Left lobe of liver (tissue), 2 donors: ENCODE data around the gene GRK1. TPM values are rescaled to one million over a fixed set of nuclear protein-coding genes. Genes with fewer than 3 reads are reported as not detected.
A peak's percentile ranks its signal among the peaks of the same experiment; 100 is the strongest.
"Not testable (repeated sequence)": the region's sequence is repeated elsewhere in the genome, so short reads cannot be mapped to it uniquely, and the experiment has no call there.

Source experiments
- ATAC-seq: fragments of 200-7000 bp; cut with Tn5 transposase; one replicate; pipeline ENCODE4 v1.9.1; 2020; ENCODE audit warnings: mild to moderate bottlenecking, moderate library complexity
- DNase-seq: peaks from one replicate; pipeline ENCODE4 v3.0.0-alpha.2; 2020; ENCODE audit warnings: low spot score
- total RNA-seq: library from RNA; stranded (reverse); gene quantifications from one replicate; pipeline ENCODE4 v1.2.1, GENCODE V29; 2021
- donor health status: DM: no; HTN: no; CAD: no; lungs with moderate emphysema.
- donor health status: DM: no; HTN: yes; CAD: no.

Gene GRK1
- total RNA-seq, 1 donor from 2014 or later: not detected

DNA sequence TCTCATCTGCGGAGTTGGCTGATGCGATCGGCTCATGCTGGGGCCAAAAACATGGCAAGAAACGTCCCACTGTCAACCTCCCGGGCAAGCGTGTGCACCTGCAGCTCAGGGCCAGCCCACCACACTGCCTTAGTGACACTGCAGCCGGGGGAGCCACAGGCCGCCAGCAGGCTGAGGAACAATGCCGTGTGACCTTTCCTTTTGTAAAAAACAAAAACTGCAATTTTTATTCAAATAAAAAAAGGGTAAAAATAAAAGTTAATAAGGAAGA, 73.2 kb downstream of the GRK1 start:
- ATAC-seq: no peak

DNA sequence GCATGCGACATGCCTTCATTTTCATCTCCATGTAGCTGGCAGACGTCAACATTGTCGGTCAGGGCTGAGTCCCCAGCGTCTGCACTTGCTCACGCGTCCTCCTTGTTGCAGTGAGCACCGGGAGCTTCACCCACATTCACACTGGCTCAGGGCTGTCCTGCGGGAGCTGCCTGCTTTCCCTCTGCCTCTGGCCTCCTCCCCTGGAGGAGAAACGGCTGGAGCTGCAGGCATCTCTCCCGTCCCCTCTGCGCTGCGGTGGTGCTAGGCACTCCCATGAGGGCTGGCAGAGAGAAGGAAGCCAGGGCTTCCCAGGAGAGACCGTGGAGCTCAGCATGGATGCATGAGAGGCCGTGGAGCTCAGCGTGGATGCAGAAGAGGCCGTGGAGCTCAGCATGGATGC, 73.6 kb downstream of the GRK1 start:
- DNase-seq (no peak), ATAC-seq (no peak)

More for the DNA sequence above, 73.2 kb downstream of the GRK1 start:
- no peak for DNase-seq

DNA sequence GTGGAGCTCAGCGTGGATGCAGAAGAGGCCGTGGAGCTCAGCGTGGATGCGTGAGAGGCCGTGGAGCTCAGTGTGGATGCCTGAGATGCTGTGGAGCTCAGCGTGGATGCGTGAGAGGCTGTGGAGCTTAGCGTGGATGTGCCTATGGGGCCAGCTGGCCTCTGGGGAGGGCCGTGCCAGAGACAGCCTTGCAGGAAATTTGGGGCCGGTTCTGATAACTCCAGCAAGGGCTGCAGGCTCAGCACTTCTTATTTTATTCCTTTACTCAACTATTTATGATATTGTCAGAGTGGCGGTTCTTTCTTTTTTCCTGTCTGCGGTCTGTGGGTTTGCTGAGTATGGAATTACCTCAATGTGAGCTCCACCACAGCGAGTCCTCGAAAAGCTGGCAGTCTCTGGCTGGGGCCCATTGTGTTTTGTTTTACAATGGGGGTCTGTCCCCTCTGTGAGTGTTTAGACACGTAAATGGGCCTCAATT, 74.2 kb downstream of the GRK1 start:
- ATAC-seq (no peak), DNase-seq (no peak)

DNA sequence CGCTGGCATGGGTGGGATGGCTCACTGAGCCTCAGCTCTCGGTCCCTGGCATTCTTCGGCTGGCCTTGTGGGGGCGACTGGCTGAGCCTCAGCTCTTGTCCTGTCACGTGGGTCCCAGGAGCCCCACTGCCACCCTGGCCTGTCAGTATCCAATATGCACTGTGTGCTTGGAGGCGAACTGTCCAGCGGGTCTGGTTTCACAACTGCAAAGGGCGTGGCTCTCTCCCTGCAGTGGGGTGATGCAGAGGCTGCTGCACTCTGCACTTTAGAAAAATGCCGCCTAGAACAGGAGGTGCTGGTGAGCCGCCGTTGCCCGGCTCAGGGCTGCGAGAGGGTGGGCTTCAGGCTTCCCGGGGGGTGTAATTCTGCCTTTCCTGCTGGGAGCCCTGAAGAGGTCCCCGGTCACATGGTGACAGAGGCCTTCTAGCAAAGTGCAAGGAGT, 75.0 kb downstream of the GRK1 start:
- DNase-seq: no peak
- peak; percentile 87 for ATAC-seq

DNA sequence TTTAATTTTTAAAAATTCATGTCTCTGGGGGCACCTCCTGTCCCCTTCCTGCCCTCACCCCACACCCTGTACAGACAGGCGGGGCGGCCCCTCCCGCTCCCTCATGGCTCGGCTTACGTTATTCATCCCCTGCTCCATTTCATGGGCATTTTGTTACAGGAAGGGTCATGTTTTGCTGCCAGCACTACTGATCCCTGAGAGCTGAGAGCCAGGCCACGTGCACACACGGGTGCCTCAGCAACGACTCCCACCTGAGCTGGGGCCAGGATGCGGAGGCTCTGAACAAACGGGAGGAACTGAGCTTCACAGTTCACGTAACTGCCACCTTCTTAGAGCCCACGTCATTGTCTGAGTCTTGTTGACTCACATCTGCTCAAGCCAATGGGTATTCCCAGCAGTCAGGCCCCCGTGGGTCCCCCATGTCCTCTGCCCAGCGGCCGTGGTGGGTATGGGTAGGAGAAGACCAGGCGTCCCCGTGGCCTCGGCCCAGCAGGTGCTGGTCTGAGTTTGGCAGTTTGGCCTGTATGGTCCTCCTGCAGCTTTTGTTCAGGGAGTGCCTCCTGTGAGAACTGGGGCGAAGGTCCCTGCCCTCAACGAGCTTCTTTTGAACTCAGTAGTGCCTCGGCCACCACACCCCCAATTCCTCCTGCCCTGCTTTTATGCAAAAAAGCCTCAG, 75.6 kb downstream of the GRK1 start:
- ATAC-seq (no peak), DNase-seq (no peak)

DNA sequence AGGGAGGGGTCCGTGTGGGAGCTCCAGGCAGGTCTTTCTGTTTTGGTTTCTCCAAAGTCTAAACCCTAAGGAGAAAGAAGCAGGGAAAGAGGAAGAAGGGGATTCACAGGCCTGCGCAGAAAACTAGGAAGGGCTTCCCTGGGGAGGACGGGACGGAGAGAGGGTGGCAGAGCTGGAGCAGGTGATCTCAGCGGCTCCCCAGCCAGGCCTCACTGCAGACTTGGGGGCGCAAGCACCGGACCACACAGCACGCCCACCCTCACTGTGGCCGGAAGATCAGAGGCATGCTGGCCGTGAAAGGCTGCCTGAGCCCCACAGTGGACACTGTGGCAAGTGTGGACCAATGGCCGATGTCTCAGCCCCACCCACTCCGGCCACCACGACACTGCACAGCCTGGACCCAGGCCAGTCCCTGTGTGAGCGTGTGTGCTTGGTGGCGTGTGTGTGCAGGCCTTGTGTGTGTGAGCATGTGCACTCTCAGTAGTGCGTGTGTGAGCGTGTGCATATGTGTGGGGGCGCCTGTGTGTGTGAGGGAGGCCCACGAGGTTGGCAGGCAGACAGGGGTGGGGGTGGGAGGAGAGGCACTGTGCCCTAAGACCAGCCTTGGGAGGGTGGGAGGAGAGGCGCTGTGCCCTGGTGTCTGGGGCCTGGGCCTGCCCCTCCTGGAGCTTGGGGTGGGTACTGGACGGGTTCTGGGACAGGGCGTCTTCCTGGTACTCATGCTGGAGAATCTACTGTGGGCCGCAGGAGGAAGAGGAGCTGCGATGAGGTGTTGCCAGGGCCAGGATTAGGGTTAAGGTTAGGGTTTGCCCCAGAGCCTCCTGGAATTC, 76.6 kb downstream of the GRK1 start:
- ATAC-seq: no peak
- no peak for DNase-seq

DNA sequence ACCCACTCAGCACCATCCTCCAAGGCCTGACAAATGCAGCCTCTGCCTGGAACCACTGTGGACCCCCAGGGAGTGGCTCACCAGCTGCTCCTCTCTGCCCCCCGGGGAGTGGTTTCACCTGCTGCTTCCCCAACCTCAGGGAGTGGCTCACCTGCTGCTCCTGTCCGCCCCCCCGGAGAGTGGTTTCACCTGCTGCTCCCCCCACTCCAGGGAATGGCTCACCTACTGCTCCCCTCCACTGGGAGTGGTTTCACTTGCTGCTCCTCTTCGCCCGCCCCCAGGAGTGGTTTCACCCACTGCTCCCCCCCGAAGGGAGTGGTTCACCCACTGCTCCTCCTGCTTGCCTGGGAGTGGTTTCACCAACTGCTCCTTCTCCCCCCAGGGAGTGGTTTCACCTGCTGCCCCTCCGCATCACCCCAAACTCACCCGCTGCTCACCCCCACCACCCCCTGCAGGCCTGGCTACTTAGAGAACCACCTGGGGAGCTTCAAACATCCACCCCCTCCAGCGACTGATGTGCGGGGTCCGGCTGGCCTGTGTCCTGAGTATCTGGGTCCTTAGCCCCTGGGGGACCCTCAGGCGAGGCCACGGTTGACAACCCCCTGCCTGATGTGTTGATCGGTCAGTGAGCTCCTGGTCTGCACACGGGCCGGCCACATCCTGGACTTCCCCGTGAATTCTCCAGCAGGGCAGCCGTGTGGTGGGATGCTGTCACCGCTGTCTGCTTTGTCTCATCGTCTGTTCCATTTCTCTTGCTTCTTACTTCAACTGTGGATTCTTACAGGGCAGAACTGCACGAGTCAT, 77.4 kb downstream of the GRK1 start:
- no peak for DNase-seq
- ATAC-seq: no peak

DNA sequence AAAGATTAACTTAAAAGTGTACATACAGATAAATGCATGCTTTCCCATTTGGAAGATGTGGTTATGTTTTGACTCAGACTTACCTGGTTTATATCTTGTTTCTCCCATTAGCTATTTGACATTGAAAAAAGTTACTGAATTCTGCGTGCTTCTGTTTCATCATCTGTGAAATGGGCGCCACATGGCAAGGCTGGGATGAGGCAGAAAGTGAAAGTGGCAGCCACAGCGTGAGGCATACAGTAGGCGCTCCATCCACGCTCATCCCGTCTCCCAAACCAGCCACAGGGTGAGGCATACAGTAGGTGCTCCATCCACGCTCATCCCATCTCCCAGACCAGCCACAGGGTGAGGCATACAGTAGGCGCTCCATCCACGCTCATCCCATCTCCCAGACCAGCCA, 78.0 kb downstream of the GRK1 start:
- DNase-seq (no peak), ATAC-seq (no peak)

DNA sequence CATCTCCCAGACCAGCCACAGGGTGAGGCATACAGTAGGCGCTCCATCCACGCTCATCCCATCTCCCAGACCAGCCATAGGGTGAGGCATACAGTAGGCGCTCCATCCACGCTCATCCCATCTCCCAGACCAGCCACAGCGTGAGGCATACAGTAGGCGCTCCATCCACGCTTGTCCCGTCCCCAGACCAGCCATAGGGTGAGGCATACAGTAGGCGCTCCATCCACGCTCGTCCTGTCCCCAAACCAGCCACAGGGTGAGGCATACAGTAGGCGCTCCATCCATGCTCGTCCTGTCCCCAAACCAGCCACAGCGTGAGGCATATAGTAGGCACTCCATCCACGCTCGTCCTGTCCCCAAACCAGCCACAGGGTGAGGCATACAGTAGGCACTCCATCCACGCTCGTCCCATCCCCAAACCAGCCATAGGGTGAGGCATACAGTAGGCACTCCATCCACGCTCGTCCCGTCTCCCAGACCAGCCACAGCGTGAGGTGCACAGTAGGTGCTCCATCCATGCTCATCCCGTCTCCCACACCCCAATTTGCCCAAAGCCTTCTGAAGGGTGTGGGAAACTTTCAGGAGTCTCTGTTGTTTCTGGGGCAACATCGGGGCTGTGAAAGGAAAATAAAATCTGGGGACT, 78.6 kb downstream of the GRK1 start:
- DNase-seq: not testable (repeated sequence)

DNA sequence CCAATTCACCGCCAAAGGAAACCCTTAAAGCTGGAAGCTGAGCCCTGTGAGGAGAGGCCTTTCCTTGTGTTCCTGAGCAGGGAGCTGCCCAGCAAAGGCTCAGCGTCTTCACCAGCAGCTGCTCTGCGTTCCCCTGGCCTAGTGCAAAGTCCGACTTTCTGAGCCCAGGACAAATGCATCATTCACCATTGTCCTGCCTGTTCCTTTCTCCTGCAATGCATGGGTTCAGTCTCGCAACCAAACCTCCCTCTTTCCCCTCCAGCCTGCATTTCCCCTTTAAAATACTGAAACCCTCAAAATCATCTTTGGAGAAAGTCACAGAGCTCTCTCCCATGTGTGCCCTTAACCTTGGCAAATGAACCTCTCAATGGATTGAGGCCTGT, 79.1 kb downstream of the GRK1 start:
- DNase-seq: no peak
- ATAC-seq: no peak

More for the DNA sequence above, 78.6 kb downstream of the GRK1 start:
- ATAC-seq: not testable (repeated sequence)

DNA sequence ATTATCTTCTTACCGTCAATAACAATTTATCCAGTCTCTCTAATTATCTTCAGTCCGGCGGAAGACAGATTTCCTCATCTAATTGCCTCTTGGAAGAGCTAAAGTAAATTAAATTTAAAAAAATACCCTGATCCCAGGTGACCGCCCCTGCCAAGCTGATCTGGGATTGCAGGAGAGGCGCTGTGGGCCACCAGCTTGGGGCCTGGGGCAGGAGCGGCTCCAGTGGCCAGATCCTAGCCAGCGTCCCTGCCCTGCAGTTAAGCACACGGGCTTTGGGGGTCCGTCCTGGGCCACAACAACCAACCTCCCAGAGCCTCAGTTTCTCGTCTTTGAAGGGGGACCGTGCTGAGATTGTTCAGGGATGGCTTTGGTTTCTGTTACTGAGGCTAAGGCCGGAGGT, 79.7 kb downstream of the GRK1 start:
- no peak for DNase-seq
- ATAC-seq: no peak

DNA sequence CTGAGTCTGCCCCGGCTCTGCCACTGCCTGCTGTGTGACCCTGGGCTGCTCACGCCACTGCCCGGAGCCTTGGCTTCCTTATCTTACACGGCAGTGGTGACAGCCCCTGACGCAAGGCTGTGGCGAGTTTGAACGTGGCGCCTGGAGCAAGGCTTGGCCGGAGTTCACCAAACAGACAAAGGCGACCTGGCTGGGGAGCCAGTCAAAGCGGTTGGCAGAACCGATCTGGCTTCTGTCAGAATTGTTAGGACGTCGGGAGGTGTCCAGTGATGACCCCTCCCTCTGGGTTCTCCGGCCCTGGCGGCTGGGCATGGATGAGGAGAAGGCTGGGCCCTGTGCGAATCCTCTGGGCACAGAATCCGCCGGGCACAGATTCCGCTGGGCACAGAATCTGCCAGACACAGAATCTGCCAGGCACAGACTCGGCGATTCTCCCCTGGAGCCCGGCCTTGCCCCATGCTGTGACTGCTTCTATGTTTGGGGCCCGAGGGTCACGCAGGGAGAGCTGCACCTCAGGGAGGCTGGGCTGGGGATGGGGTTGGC, 80.3 kb downstream of the GRK1 start:
- ATAC-seq: no peak
- DNase-seq: no peak

DNA sequence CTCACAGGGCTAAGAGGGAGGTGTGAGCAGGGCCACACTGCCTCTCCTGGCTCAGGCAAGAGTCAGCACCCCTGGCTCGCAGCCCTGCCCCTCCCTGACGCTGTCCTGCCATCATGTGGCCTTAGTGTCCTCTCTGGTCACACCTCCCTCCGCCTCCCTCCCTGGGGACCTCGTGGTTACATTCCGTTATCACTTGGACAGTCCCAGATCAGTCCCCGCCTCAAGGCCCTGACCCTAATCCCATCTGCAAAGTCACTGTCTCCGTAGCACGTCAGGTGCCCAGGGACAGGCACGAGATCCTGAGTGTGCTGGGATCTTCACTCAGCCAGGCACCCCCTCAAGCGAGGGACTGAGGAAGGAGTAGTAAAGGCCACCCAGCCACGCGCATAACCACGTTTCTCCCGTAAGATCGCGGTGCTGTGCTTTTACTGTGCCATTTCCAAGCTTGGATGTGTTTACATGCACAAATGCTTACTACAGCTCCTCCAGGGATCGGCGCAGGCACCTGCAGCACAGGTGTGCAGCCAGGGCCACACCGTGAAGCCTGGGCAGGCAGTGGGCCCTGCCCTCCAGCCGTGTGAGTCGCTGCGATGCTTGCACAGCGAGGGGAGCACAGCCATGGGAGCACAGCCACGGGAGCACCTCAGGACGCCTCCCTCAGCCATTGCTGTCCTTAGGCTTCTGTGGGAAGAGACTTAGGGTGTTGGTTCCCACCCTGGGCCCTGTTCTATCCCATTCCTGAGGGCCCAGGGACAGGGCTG, 81.3 kb downstream of the GRK1 start:
- ATAC-seq: no peak

DNA sequence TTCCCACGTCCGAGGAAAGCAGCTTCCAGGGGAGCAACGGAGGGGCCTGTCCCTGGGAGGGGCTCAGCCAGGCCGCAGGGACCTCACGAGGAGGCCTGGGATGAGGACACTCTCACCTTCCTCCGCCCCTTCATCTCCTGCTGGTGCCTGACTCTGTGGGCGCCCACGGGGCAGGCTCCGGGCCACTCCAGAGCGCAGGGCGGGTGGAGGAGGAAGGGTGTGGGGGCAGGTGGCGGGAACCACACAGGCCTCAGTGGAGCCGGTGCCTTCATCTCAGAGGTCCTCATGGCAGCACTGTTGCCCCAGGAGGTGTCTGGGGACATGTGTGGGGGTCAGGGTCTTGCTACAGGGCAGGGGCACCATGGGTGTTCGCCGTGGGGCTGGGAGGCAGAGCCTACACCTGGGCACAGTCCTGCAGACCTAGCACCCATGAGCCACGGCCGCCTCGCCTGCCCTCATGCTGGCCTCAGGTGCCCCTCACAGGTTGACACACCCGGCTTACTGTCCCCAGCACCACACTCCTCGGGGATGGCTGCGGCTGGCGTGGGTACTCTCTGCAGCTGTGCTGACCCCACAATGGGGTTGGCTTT, 81.9 kb downstream of the GRK1 start:
- no peak for ATAC-seq
- no peak for DNase-seq

More for the DNA sequence above, 81.3 kb downstream of the GRK1 start:
- no peak for DNase-seq

DNA sequence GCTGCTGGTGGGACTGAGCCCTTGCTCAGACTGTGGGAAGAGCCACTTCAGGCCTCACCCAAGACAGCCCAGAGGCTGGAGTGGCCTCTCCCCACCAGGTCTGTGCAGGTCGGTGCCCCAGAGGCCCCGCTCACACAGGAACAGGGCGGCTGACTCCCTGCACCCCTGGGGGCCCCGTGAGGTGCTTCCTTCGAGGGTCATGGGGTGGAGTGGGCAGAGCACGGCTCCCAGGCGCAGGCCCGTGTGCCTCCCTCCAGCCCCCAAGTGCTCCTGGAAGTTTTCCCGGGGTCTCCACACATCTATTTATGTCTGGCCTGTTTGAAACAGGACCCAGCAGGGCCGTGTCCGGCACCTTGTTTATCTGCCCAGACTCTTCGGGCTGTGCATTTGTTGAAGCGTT, 82.5 kb downstream of the GRK1 start:
- DNase-seq (no peak), ATAC-seq (no peak)

DNA sequence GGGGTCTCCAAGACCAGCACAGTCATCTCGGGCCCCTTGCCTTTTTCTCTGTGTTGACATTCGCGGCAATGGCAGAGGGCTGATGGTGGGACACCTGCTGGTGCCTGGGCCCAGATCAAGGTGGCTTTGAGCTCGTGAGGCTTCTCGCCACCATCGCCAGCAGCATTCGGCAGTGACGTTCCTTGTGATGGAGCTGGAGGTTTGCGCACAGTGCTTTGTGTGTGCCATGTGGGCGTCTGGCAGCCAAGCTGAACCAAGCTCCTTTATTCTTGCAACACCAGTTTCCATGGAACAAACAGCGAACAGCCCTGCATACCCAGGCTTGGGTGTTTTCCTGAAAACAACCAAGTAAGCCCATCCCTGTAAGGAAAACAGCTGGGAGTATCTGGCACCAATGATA, 82.9 kb downstream of the GRK1 start:
- ATAC-seq: no peak
- DNase-seq: no peak

DNA sequence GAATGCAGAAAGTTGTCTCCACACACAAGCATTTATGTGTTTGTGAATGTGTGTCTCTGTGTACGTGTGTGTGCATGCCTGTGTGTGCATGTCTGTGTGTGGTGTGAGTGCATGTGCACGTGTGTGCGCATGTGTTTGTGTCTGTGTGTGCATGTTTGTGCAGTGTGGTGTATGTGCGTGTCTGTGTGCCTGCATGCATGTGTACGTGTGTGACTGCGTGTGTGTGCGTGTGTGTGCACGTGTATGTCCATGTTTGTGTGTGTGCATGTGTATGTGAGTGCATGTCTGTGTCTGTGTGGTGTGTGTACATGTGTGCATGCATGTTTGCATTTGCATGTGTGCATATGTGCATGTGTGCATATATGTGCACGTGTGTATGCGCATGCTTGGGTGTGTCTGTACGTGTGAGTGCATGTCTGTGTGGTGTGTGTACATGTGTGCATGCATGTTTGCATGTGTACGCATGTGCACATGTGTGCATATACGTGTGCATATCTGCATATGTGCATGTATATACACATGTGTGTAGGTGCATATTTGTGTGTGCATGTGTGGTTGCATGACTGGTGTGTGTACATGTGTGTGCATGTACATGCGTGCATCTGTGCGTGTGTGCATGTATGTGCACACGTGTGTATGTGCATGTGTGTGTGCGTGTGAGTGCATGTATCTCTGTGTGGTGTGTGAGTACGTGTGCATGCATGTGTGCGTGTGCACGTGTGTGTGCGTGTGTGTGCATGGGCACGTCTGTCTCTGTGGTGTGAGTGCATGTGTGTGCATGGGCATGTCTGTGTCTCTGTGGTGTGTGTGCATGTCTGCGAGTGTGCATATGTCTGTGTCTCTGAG, 83.8 kb downstream of the GRK1 start:
- DNase-seq (no peak), ATAC-seq (no peak)

DNA sequence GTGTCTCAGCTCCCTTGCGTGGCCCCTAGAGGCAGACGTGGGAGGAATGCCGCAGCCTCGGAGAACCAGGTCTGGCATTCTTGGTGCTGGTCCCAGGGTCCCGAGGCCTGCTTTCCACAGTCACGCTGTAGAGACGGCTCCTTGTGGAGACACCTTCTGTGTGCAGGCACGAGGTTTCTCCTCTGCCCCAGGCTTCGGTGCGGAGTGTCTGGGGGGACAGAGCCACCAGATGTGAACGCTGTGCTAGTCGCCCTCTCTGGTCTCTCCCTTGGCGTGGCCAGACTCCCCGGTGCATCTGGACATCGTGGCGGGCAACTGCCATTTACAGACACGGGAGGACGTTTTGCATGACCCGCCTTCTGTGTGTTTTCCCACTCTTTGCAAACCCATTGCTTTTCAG, 84.5 kb downstream of the GRK1 start:
- ATAC-seq: no peak
- DNase-seq: no peak
